B cell (primary cell): ENCODE data around the gene LRBA. TPM values are rescaled to one million over a fixed set of nuclear protein-coding genes. Genes with fewer than 3 reads are reported as not detected.

Experiments
- ATAC-seq: fragments of 200-7000 bp; cut with Tn5 transposase; one replicate; pipeline ENCODE4 v1.10.0; 2021; ENCODE audit warnings: low read depth, mild to moderate bottlenecking, moderate number of reproducible peaks, moderate library complexity
- CTCF ChIA-PET: fragments of 350-600 bp; sonication (Branson Sonifier 250); formaldehyde crosslinking; loops from one replicate; lab custom pipeline; 2021; ENCODE audit warnings: antibody characterized with exemption, inconsistent platforms; lab: Charles Lee
- POLR2A ChIA-PET: fragments of 350-600 bp; sonication (Branson Sonifier 250); formaldehyde crosslinking; loops from one replicate; lab custom pipeline; 2021; ENCODE audit warnings: antibody characterized with exemption; lab: Charles Lee
- DNase-seq: peaks from one replicate; pipeline ENCODE4 v3.0.0; 2013
- H2AFZ ChIP-seq: 2 replicates; pipeline ENCODE4 v1.6.1; 2012; ENCODE audit warnings: mild to moderate bottlenecking, low read depth, low read length; ENCODE audit not compliant: insufficient read depth, poor library complexity, severe bottlenecking
- H3K27ac ChIP-seq, 2 donors: 1 replicate in 1 of 2; 2 replicates in 1 of 2; pipeline ENCODE4 v1.5.1; 2012 to 2013; ENCODE audit warnings: low read length in 2 of 2, mild to moderate bottlenecking in 2 of 2, moderate library complexity in 1 of 2
- H3K27me3 ChIP-seq, 4 experiments: fragments of 200-600 bp in 1 of 4; sonication (generic) in 1 of 4; replicated peaks in 1 of 4; 1 replicate in 2 of 4; 2 replicates in 2 of 4; pipeline versions ENCODE4 v1.6.1 to v1.7.0; 2013 to 2016; ENCODE audit warnings: low read length in 3 of 4, mild to moderate bottlenecking in 2 of 4, mixed read lengths in 1 of 4, moderate library complexity in 1 of 4; ENCODE audit not compliant: insufficient read depth in 4 of 4, control insufficient read depth in 3 of 4; ENCODE audit errors: control extremely low read depth in 1 of 4
- H3K36me3 ChIP-seq, 2 experiments: replicated peaks in 1 of 2; 1 replicate in 1 of 2; 2 replicates in 1 of 2; pipeline versions ENCODE4 v1.6.1 to v1.7.1; 2013; ENCODE audit warnings: low read length in 1 of 2; ENCODE audit not compliant: insufficient read depth in 2 of 2, control insufficient read depth in 1 of 2; ENCODE audit errors: control extremely low read depth in 1 of 2, extremely low read depth in 1 of 2
- H3K4me1 ChIP-seq, 2 donors: fragments of 200-600 bp in 1 of 2; sonication (generic) in 1 of 2; 1 replicate in 1 of 2; 2 replicates in 1 of 2; pipeline versions ENCODE4 v1.5.1 to v1.6.1; 2013 to 2017; ENCODE audit warnings: low read length in 2 of 2; ENCODE audit not compliant: control insufficient read depth in 2 of 2, insufficient read depth in 2 of 2
- H3K4me2 ChIP-seq: replicated peaks from 2 replicates; pipeline ENCODE3; 2012; ENCODE audit warnings: mild to moderate bottlenecking, low read depth, low read length; ENCODE audit not compliant: poor library complexity, severe bottlenecking
- H3K4me3 ChIP-seq, 5 experiments: fragments of 200-600 bp in 1 of 5; sonication (generic) in 1 of 5; 1 replicate in 3 of 5; 2 replicates in 2 of 5; pipeline versions ENCODE4 v1.5.1 to v1.7.0; 2011 to 2016; ENCODE audit warnings: low read length in 4 of 5, mild to moderate bottlenecking in 4 of 5, low read depth in 2 of 5, control low read depth in 1 of 5, moderate library complexity in 1 of 5; ENCODE audit not compliant: insufficient read depth in 1 of 5; ENCODE audit errors: control extremely low read depth in 1 of 5, extremely low read depth in 1 of 5
- H3K79me2 ChIP-seq: fragments of 200-600 bp; sonication (generic); one replicate; pipeline ENCODE4 v1.6.0; 2016; ENCODE audit warnings: low read length; ENCODE audit not compliant: control insufficient read depth, insufficient read depth
- H3K9ac ChIP-seq: fragments of 200-600 bp; sonication (generic); 2 replicates; pipeline ENCODE4 v1.6.1; 2017; ENCODE audit warnings: mild to moderate bottlenecking, low read length, moderate library complexity
- H3K9me3 ChIP-seq, 3 donors: one replicate each; pipeline versions ENCODE4 v1.6.1 to v1.7.1; 2013; ENCODE audit warnings: low read length in 2 of 3; ENCODE audit not compliant: control insufficient read depth in 2 of 3, insufficient read depth in 1 of 3; ENCODE audit errors: control extremely low read depth in 1 of 3
- H4K20me1 ChIP-seq: 2 replicates; pipeline ENCODE4 v1.6.0; 2012; ENCODE audit warnings: mild to moderate bottlenecking, low read length; ENCODE audit not compliant: insufficient read depth, control insufficient read depth, poor library complexity, severe bottlenecking
- H3K27ac Mint-ChIP-seq: one replicate; pipeline ENCODE4 v1.8.0; 2021; ENCODE audit warnings: mixed read lengths
- H3K27me3 Mint-ChIP-seq: one replicate; pipeline ENCODE4 v1.8.0; 2021; ENCODE audit warnings: mixed read lengths
- H3K4me1 Mint-ChIP-seq: one replicate; pipeline ENCODE4 v1.8.0; 2021; ENCODE audit warnings: mixed read lengths
- H3K4me3 Mint-ChIP-seq: one replicate; pipeline ENCODE4 v1.8.0; 2021; ENCODE audit warnings: mixed read lengths
- H3K9me3 Mint-ChIP-seq: one replicate; pipeline ENCODE4 v1.8.0; 2022; ENCODE audit warnings: mixed read lengths; ENCODE audit not compliant: insufficient read depth
- EZH2 ChIP-seq: IDR thresholded peaks from 2 replicates; pipeline ENCODE4 v1.6.1; 2012; ENCODE audit warnings: borderline replicate concordance, low read depth, mild to moderate bottlenecking, moderate library complexity, low read length; ENCODE audit not compliant: insufficient read depth, poor library complexity, severe bottlenecking
- WGBS: methylation state at CpG from one replicate; pipeline ENCODE4 v1.1.5; 2013; ENCODE audit warnings: missing lambda C conversion rate; ENCODE audit not compliant: insufficient coverage; 5-methylcytosine and 5-hydroxymethylcytosine counted together
- intact Hi-C: fragments of 100-400 bp; cut with micrococcal nuclease; formaldehyde crosslinking; loops from one replicate; pipeline ENCODE4 v1.10.0; 2022
- polyA plus RNA-seq: library from polyadenylated mRNA; depleted of rRNA; stranded (reverse); fragments of >200 nt; gene quantifications from 2 replicates; pipeline ENCODE4 v1.2.3, GENCODE V29; 2012
- total RNA-seq, 2 donors: library from RNA; stranded (reverse); fragments of 120-200 nt in 1 of 2; gene quantifications; 1 replicate in 1 of 2; 2 replicates in 1 of 2; pipeline versions ENCODE4 v1.2.3 to v1.2.4, GENCODE V29; 2013 to 2022
- TF ChIP-seq, protein P1 (sequence below): fragments of 200-600 bp; IDR thresholded peaks from one replicate; pipeline ENCODE4 v1.8.0; 2022; ENCODE audit warnings: antibody characterized with exemption, mild to moderate bottlenecking

The LRBA gene
- total and polyA plus RNA-seq, 2 donors (not counting 1 experiment from before 2014, with no cell fraction given): 17.5 to 86.7 TPM

DNA sequence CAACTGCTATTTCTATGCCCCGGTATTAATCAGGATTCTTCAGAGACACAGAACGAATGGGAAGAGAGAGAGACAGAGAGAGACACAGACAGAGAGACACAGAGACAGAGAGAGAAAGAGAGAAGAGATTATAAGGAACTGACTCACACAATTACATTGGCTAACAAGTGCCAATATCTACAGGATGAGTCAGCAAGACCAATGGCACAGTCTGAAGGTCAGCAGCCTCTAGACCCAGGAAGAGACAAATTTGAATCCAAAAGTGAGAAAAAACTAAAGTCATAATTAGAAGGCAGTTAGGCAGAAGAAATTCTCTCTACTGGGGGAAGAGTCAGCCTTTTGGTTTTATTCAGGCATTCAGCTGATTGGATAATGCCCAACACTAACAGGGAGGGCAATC lies 245.8 kb downstream of the LRBA start:
- Histone ChIP-seq H3K27ac (no peak overlapping the region), H3K27me3 (no peaks in the 10 kb centered on the region), H3K4me1 (no peaks in the 10 kb centered on the region), H3K9ac (no peak overlapping the region), H4K20me1 (no peaks in the 10 kb centered on the region), H2AFZ (no peak overlapping the region), H3K4me2 (no peak overlapping the region), H3K36me3 (peaks cover 0 to 3% of the 10 kb centered on the region in 2 experiments), H3K79me2 (no peaks in the 10 kb centered on the region), H3K9me3 (no peaks in the 10 kb centered on the region), H3K4me3 (no peak overlapping the region)
- POLR2A ChIA-PET: no interaction called here
- Mint-ChIP-seq H3K4me1 (no peaks in the 10 kb centered on the region), H3K9me3 (peaks cover 3% of the 10 kb centered on the region), H3K27me3 (no peaks in the 10 kb centered on the region), H3K4me3 (no peak overlapping the region), H3K27ac (no peak overlapping the region)
- no peak for ATAC-seq
- 100% methylated on average over 1 of the region's 2 CpGs for WGBS
- intact Hi-C loops: no loop called here
- TF ChIP-seq, protein P1, sequence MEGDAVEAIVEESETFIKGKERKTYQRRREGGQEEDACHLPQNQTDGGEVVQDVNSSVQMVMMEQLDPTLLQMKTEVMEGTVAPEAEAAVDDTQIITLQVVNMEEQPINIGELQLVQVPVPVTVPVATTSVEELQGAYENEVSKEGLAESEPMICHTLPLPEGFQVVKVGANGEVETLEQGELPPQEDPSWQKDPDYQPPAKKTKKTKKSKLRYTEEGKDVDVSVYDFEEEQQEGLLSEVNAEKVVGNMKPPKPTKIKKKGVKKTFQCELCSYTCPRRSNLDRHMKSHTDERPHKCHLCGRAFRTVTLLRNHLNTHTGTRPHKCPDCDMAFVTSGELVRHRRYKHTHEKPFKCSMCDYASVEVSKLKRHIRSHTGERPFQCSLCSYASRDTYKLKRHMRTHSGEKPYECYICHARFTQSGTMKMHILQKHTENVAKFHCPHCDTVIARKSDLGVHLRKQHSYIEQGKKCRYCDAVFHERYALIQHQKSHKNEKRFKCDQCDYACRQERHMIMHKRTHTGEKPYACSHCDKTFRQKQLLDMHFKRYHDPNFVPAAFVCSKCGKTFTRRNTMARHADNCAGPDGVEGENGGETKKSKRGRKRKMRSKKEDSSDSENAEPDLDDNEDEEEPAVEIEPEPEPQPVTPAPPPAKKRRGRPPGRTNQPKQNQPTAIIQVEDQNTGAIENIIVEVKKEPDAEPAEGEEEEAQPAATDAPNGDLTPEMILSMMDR: no peak
- no peak for TF ChIP-seq EZH2
- CTCF ChIA-PET: interaction anchor here (0.7 kb wide), 1 partner anchor 1776 kb away, joined by 3 read pairs; no protein-coding TSS in a partner anchor
- no peak for DNase-seq

DNA sequence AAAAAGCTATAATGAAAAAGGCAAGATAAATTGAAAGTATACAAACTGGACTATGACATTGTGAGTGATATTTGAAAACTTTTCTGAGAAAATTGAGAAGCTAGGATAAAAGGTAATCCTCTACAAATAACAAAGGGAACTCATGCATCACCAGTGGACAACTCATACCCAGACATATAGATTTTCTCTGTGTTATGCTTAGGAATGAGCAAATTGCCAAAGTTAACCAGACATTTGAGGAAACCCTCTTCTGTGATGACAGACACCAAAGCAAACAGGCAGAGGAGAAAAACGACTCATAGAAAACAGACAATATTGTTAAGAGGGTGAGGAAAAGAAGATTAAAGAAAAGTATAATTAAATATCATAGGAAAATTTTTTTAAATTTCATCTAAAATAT lies 246.6 kb downstream of the LRBA start:
- Histone ChIP-seq H3K4me3 (no peak overlapping the region), H3K9ac (no peak overlapping the region), H4K20me1 (no peaks in the 10 kb centered on the region), H3K27me3 (no peaks in the 10 kb centered on the region), H3K9me3 (no peaks in the 10 kb centered on the region), H3K4me2 (no peak overlapping the region), H3K36me3 (peaks cover 0 to 3% of the 10 kb centered on the region in 2 experiments), H2AFZ (no peak overlapping the region), H3K4me1 (no peaks in the 10 kb centered on the region), H3K79me2 (no peaks in the 10 kb centered on the region), H3K27ac (no peak overlapping the region)
- no peak overlapping the region for H3K4me3 Mint-ChIP-seq
- peaks cover 3% of the 10 kb centered on the region for H3K9me3 Mint-ChIP-seq
- no CpG with 5 or more reads among the region's 1 CpG for WGBS
- H3K27me3 Mint-ChIP-seq: no peaks in the 10 kb centered on the region
- TF ChIP-seq, protein P1: no peak
- TF ChIP-seq EZH2: no peak
- no peak overlapping the region for H3K27ac Mint-ChIP-seq
- no peak for ATAC-seq
- POLR2A ChIA-PET: no interaction called here
- intact Hi-C loops: no loop called here
- no peaks in the 10 kb centered on the region for H3K4me1 Mint-ChIP-seq
- CTCF ChIA-PET: interaction anchor here (0.7 kb wide), 1 partner anchor 1777 kb away, joined by 3 read pairs; no protein-coding TSS in a partner anchor
- no peak for DNase-seq
